ENCODE data around the gene DYNLT1. TPM values are rescaled to one million over a fixed set of nuclear protein-coding genes. Genes with fewer than 3 reads are reported as not detected.
A peak's percentile ranks its signal among the peaks of the same experiment; 100 is the strongest.

Gene DYNLT1
- total and polyA plus RNA-seq, 10 of the 15 experiments (the other 5 are each of a cell fraction or from before 2014, with no cell fraction given): 33.6 to 298 (median 89.2) TPM

GRCh38 chr6:158648682-158649131 lies 4.2 kb upstream of the DYNLT1 start (continued):
- TF ChIP-seq, protein P1, sequence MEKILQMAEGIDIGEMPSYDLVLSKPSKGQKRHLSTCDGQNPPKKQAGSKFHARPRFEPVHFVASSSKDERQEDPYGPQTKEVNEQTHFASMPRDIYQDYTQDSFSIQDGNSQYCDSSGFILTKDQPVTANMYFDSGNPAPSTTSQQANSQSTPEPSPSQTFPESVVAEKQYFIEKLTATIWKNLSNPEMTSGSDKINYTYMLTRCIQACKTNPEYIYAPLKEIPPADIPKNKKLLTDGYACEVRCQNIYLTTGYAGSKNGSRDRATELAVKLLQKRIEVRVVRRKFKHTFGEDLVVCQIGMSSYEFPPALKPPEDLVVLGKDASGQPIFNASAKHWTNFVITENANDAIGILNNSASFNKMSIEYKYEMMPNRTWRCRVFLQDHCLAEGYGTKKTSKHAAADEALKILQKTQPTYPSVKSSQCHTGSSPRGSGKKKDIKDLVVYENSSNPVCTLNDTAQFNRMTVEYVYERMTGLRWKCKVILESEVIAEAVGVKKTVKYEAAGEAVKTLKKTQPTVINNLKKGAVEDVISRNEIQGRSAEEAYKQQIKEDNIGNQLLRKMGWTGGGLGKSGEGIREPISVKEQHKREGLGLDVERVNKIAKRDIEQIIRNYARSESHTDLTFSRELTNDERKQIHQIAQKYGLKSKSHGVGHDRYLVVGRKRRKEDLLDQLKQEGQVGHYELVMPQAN (conservative IDR thresholded peaks at IDR 0.05): no peak
- TF ChIP-seq TCF7 (IDR thresholded peaks at IDR 0.05; ENCODE audit: borderline replicate concordance) (peak; percentile 77; the same call in 1 of the 2 replicates), TBL1XR1 (IDR thresholded peaks at IDR 0.05; ENCODE audit: low read depth, low read length) (peak; percentile 65; the same call in 1 of the 2 replicates), YY1 (IDR thresholded peaks at IDR 0.05; ENCODE audit: low read depth, low read length) (peak; percentile 31; the same call in 1 of the 2 replicates), DPF2 (IDR thresholded peaks at IDR 0.05) (peak; percentile 87), CREM (IDR thresholded peaks at IDR 0.05; ENCODE audit: low read depth) (peak; percentile 90), BCL11A (IDR thresholded peaks at IDR 0.05; ENCODE audit: low read depth, low read length) (peak; percentile 94), TARDBP (IDR thresholded peaks at IDR 0.05; ENCODE audit: borderline replicate concordance) (no peak), CHD2 (IDR thresholded peaks at IDR 0.05; ENCODE audit: borderline replicate concordance, low read depth, low read length) (peak; percentile 55; the same call in 1 of the 2 replicates), ZNF24 (IDR thresholded peaks at IDR 0.05) (0 out of 2 replicates have a peak, but pooled peaks have one; percentile 39), POU2F2 (IDR thresholded peaks at IDR 0.05; ENCODE audit: borderline replicate concordance, low read depth, low read length) (0 out of 3 replicates have a peak, but pooled peaks have one; percentile 49), BMI1 (IDR thresholded peaks at IDR 0.05; ENCODE audit: borderline replicate concordance) (peak; percentile 69), RUNX3 (IDR thresholded peaks at IDR 0.05; ENCODE audit: low read length) (peak; percentile 86), ZBED1 (IDR thresholded peaks at IDR 0.05; ENCODE audit: borderline replicate concordance) (peak; percentile 94), BACH1 (IDR thresholded peaks at IDR 0.05; ENCODE audit: borderline replicate concordance) (peak; percentile 70; the same call in 1 of the 2 replicates), MEF2B (IDR thresholded peaks at IDR 0.05; ENCODE audit: partially characterized antibody, poor library complexity, severe bottlenecking) (peak; percentile 90), NFIC (IDR thresholded peaks at IDR 0.05; ENCODE audit: low read depth, low read length) (peak; percentile 98), GATAD2B (conservative IDR thresholded peaks at IDR 0.05; ENCODE audit: low read depth) (no peak; the same call in 1 of the 2 replicates), ZSCAN29 (IDR thresholded peaks at IDR 0.05) (0 out of 2 replicates have a peak, but pooled peaks have one; percentile 37), EED (IDR thresholded peaks at IDR 0.05; ENCODE audit: low read depth) (peak; percentile 99), GABPA (IDR thresholded peaks at IDR 0.05; ENCODE audit: low read depth) (peak; percentile 70), TCF3 (IDR thresholded peaks at IDR 0.05; ENCODE audit: borderline replicate concordance, insufficient read depth, low read depth, low read length) (peak; percentile 61), MEF2A (IDR thresholded peaks at IDR 0.05; ENCODE audit: insufficient read depth, low read depth, low read length) (peak; percentile 97)

Data from GM12878 (cell line).